Lung (tissue), 12 donors: ENCODE data around the gene RASGRF1. TPM values are rescaled to one million over a fixed set of nuclear protein-coding genes. Genes with fewer than 3 reads are reported as not detected.

Source experiments
- ATAC-seq: fragments of 200-7000 bp; cut with Tn5 transposase; one replicate; pipeline ENCODE4 v1.9.1; 2020; ENCODE audit warnings: moderate number of reproducible peaks; ENCODE audit not compliant: insufficient read depth, low FRiP score
- DNase-seq, 3 donors: peaks; one replicate each; pipeline ENCODE4 v3.0.0-alpha.2; 2013 to 2017
- H3K27ac ChIP-seq, 2 donors: one replicate each; pipeline ENCODE4 v1.5.1; 2013; ENCODE audit warnings: mild to moderate bottlenecking in 2 of 2, moderate library complexity in 2 of 2, control low read depth in 1 of 2, inconsistent platforms in 1 of 2, low read depth in 1 of 2, low read length in 1 of 2
- H3K27me3 ChIP-seq, 3 donors: one replicate each; pipeline ENCODE4 v1.5.1; 2013; ENCODE audit warnings: low read length in 2 of 3; ENCODE audit not compliant: control insufficient read depth in 3 of 3, insufficient read depth in 3 of 3
- H3K36me3 ChIP-seq, 4 donors: one replicate each; pipeline ENCODE4 v1.5.1; 2013; ENCODE audit warnings: low read length in 4 of 4, mild to moderate bottlenecking in 1 of 4, moderate library complexity in 1 of 4; ENCODE audit not compliant: control insufficient read depth in 4 of 4, insufficient read depth in 4 of 4
- H3K4me1 ChIP-seq, 5 donors: one replicate each; pipeline ENCODE4 v1.5.1; 2013; ENCODE audit warnings: low read length in 5 of 5, mild to moderate bottlenecking in 2 of 5, moderate library complexity in 1 of 5; ENCODE audit not compliant: control insufficient read depth in 5 of 5, insufficient read depth in 5 of 5
- H3K4me3 ChIP-seq: one replicate; pipeline ENCODE4 v1.5.1; 2013; ENCODE audit warnings: mild to moderate bottlenecking, control low read depth, moderate library complexity
- H3K9ac ChIP-seq, 2 donors: one replicate each; pipeline ENCODE4 v1.5.1; 2013; ENCODE audit warnings: low read length in 2 of 2, control low read depth in 1 of 2; ENCODE audit not compliant: insufficient read depth in 1 of 2
- H3K9me3 ChIP-seq, 4 donors: one replicate each; pipeline ENCODE4 v1.5.1; 2013; ENCODE audit warnings: low read length in 3 of 4, mild to moderate bottlenecking in 1 of 4, moderate library complexity in 1 of 4; ENCODE audit not compliant: control insufficient read depth in 4 of 4, insufficient read depth in 3 of 4
- WGBS, 2 donors: extraction: QIAGEN DNeasy Blood & Tissue Kit; methylation state at CpG; one replicate each; pipeline ENCODE4 v1.1.7; 2013; 5-methylcytosine and 5-hydroxymethylcytosine counted together
- polyA plus RNA-seq, 2 donors: library from polyadenylated mRNA; stranded (reverse); fragments of 200-250 nt; gene quantifications; one replicate each; pipeline ENCODE4 v1.2.1, GENCODE V29; 2013
- total RNA-seq, 2 donors: library from RNA; depleted of rRNA in 1 of 2; stranded (reverse); fragments of >200 nt in 1 of 2; gene quantifications; one replicate each; pipeline ENCODE4 v1.2.1, GENCODE V29; 2014 to 2021
- TF ChIP-seq, protein P1 (sequence below): IDR thresholded peaks from 2 replicates; pipeline ENCODE4 v1.5.1; 2012; ENCODE audit warnings: mild to moderate bottlenecking; ENCODE audit errors: control extremely low read depth, extremely low read depth
- donor health status: control.
- donor health status: control.
- donor health status: Bipolar disorder and iron deficiency.
- donor health status: healthy.
- donor health status: DM: yes; HTN: yes; CAD: no.

RASGRF1 gene
- total and polyA plus RNA-seq, 4 donors = 10.9 to 71.2 (median 24.6) TPM

DNA sequence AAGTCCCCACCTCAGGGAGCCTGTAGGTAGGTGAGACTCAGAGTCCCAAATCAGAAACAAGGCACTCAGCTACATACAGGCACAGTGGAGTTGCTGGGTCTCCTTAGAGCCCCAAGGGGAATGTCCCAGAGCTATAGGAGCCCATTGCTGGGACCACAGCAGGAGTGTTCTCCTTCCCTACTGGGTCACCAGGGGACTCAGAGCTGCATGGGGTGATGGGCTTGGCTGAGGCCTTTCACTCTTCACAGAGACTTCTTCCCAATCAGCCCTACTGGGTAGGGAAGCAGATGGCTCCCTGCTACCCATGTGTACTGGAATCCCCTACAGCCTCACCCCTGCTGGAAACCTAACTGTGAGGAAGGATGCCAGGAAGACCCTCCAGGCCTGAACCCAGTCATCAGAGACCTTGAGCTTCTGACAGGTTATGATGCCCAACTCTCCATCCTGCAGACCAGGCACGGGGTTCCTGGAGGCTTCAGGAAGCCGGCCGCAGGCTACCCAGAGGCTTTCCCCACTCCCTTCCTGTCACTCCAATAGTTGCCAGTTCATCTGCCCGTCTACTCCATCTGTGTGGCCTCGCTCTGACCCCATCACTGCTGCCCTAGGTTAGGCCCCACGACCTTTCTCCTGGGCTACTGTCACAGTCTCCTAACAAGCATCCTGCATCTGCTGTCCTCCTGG is 24.0 kb downstream of the RASGRF1 start:
- 62 to 70% methylated on average over 6 of the region's 6 CpGs for WGBS, 2 donors
- no peak overlapping the region for H3K9ac ChIP-seq
- peaks cover 0 to 2% (median 0%) of the 10 kb centered on the region in 3 donors for H3K27me3 ChIP-seq
- no peaks in the 10 kb centered on the region for H3K9me3 ChIP-seq
- TF ChIP-seq, protein P1, sequence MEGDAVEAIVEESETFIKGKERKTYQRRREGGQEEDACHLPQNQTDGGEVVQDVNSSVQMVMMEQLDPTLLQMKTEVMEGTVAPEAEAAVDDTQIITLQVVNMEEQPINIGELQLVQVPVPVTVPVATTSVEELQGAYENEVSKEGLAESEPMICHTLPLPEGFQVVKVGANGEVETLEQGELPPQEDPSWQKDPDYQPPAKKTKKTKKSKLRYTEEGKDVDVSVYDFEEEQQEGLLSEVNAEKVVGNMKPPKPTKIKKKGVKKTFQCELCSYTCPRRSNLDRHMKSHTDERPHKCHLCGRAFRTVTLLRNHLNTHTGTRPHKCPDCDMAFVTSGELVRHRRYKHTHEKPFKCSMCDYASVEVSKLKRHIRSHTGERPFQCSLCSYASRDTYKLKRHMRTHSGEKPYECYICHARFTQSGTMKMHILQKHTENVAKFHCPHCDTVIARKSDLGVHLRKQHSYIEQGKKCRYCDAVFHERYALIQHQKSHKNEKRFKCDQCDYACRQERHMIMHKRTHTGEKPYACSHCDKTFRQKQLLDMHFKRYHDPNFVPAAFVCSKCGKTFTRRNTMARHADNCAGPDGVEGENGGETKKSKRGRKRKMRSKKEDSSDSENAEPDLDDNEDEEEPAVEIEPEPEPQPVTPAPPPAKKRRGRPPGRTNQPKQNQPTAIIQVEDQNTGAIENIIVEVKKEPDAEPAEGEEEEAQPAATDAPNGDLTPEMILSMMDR = no peak
- no peaks in the 10 kb centered on the region for H3K36me3 ChIP-seq
- no peaks in the 10 kb centered on the region for H3K4me1 ChIP-seq
- no peak overlapping the region for H3K27ac ChIP-seq
- no peak for ATAC-seq
- no peak for DNase-seq
- H3K4me3 ChIP-seq = no peak overlapping the region

DNA sequence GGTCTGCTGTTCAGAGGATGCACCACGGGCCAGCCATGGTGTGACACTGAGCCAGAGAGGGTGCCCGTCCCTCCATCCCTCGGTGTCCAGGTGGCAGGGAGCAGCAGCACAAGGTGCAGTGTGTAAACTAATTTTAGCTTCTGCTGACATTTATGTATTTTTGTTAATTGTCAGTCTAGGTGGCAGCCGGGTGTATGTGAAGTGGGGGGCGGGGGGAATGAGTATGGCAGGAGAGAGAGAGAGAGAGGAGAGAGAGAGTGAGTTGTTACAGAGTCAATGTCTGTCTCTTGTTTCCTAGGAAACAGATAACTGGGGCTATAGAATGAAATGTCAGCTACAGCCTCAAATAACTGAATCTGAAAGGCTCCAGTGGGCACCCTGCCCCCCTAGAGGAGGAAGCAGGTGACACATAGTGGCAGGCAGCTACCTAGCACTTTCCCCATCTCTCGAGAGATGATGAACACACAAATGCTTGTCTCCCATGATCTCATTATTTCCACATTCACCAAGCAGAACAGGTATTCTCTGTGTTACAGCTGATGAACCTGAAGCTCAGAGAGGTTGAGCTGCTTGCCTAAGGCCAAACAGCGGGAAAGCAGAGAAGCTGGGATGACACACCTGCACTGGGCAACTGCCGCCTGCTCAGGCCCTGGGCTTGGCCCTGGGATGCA is 24.7 kb downstream of the RASGRF1 start:
- no peak for DNase-seq

DNA sequence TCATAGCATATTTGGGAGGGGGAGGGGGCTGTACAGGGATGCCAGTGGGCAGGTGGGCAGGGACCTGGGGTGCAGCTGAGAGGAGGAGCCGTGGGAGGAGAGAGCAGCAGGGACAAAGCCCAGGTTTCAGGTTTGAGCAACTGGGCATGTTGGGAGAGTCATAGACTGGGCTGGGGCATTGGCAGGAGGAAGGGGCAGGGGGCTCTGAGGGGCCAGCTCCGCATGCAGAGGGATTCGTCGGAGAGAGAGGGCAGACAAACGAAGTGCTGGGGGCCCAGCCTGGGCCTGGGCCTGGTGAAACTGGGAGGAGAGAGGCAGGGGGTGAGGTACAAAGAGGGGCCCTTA is 25.2 kb downstream of the RASGRF1 start:
- H3K9ac ChIP-seq = no peak overlapping the region
- TF ChIP-seq, protein P1 = no peak
- DNase-seq (no peak), ATAC-seq (no peak)
- H3K27me3 ChIP-seq = peaks cover 0 to 3% (median 0%) of the 10 kb centered on the region in 3 donors
- no peak overlapping the region for H3K4me3 ChIP-seq
- H3K4me1 ChIP-seq = no peaks in the 10 kb centered on the region
- 70 to 74% methylated on average over 5 of the region's 5 CpGs for WGBS, 2 donors
- no peaks in the 10 kb centered on the region for H3K36me3 ChIP-seq
- H3K27ac ChIP-seq = no peak overlapping the region
- no peaks in the 10 kb centered on the region for H3K9me3 ChIP-seq

More for the DNA sequence above, 24.7 kb downstream of the RASGRF1 start:
- WGBS, 2 donors = 79 to 86% methylated on average over 8 of the region's 8 CpGs
- Histone ChIP-seq H3K36me3 (no peaks in the 10 kb centered on the region), H3K27ac (no peak overlapping the region), H3K4me1 (no peaks in the 10 kb centered on the region), H3K9me3 (no peaks in the 10 kb centered on the region), H3K27me3 (peaks cover 0 to 3% (median 0%) of the 10 kb centered on the region in 3 donors), H3K9ac (no peak overlapping the region), H3K4me3 (no peak overlapping the region)
- ATAC-seq = no peak
- TF ChIP-seq, protein P1 = no peak
